Inflammatory macrophage (primary cell): ENCODE data around the gene WARS2.

Experiments used
- DNase-seq, 2 donors: peaks; one replicate each; pipeline ENCODE4 v3.0.0-alpha.2; 2020 to 2022

Gene WARS2

GRCh38 chr1:119081700-119082099 is 58.8 kb downstream of the WARS2 start:
- no peak for DNase-seq

- no peak for DNase-seq
Measured at GRCh38 chr1:119081267-119081666, 59.2 kb downstream of the WARS2 start.

DNA sequence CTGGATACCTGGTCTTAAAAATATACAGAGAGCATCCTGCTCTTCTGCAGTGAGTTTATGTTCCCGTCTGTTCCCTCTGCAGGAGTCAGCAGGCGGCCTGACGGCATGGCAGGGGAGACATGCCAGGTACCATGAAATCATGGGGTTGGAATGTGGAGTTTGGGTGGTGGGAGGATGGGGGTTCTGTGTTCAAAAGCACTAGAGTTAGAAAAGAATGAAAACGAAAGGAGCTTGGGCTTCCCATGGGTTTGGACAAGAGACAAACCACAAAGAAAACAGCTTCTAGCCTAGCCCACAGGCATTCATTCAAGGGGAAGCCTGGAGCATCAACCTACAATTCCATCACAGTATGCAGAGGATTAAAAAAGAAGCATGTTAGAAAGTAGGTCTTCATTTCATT is 59.9 kb downstream of the WARS2 start:
- DNase-seq = no peak

- DNase-seq = no peak
Measured at GRCh38 chr1:119079881-119080280, 60.6 kb downstream of the WARS2 start.

DNA sequence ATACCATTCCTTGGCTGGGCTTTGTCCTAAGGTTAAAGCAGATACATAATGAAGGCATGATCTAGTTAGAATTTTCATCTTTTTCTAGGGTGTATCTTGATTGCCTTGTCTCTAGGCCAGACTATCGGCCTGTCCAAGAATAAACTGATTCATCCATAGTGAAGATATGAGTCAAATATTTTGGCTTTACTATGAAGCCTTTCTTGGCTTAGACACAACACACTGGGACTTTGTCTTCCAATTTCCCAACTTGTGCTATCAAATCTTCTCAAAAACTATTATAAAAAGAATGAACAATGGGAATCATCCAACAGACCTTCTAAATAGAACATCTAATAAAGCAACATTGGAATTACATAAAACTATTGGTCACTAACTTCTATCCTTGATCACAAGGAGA is 64.8 kb downstream of the WARS2 start:
- DNase-seq = no peak

DNA sequence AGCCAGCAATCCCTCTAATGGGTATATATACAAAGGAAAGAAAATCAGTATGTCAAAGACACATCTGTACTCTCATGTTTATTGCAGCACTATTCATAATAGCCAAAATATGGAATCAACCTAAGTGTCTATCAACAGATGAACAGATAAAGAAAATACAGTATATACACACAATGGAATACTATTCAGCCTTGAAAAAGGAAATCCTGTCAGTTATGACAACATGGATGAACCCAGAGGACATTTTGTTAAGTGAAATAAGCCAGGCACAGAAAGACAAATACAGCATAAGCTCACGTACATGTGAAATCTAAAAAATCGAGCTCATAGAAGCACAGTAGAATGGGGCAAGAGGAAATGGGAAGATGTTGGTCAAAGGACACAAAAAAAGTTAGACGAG is 69.1 kb downstream of the WARS2 start:
- DNase-seq = no peak

- no peak for DNase-seq
Measured at GRCh38 chr1:119069682-119070081, 70.8 kb downstream of the WARS2 start.

DNA sequence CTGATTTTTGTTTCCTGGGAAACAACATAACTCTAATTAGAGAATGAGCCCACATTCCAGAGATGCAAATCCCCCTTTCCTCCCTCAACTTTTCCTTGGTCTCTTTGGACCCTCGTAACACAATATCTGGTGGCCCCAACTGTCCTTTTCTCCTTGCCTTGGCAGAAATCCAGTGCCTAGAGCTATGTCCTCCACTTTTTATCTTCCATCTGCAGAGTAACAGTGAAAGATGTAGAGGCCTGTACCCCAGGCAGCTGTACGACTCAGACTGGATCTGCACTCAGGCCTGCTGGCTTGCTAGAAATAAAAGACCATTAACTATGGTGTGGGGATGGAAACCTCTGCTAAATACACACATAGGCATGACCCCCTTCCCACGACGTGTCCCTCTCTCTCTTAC is 72.0 kb downstream of the WARS2 start:
- DNase-seq = no peak

GRCh38 chr1:119061700-119062099 is 78.8 kb downstream of the WARS2 start:
- DNase-seq = no peak

- DNase-seq = no peak
Measured at GRCh38 chr1:119055568-119055967, 84.9 kb downstream of the WARS2 start.

DNA sequence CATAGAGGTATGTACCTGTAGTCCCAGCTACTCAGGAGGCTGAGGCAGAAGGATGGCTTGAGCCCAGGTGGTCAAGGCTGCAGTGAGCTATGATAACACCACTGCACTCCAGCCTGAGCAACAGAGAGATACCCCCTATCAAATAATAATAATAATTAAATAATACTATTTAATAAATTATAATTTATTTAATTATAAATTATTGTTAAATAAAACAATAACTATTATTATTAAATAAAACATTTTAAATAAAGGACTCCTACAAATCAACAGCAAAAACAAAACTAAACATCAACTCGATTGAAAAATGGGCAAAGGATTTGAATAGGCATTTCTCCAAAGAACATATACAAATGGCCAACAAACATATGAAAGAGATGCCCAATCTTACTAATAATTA is 86.5 kb downstream of the WARS2 start:
- DNase-seq = no peak

DNA sequence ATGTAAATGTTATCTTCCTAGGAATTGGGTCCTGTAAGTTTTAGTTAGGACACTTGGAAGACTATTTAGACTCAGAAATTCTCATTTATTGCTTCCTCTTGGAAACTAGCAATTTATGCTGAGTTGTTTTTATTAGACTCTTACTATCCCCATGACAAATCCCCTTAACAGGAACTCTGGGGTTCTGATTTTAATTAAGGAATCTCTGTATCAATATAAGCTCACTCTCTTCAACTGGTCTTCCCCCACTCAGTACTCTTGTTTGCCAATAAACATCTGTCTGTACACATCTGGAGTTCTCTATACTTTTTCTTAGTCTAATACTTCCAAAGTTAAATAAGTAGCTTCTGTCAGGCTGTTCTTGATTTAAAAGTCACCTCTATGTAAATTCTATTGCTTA is 88.2 kb downstream of the WARS2 start:
- no peak for DNase-seq

GRCh38 chr1:119048624-119049404 is 91.6 kb downstream of the WARS2 start:
- DNase-seq = no peak

GRCh38 chr1:119046785-119047438 is 93.5 kb downstream of the WARS2 start:
- no peak for DNase-seq

- no peak for DNase-seq
Measured at GRCh38 chr1:119046429-119046784, 94.0 kb downstream of the WARS2 start.

DNA sequence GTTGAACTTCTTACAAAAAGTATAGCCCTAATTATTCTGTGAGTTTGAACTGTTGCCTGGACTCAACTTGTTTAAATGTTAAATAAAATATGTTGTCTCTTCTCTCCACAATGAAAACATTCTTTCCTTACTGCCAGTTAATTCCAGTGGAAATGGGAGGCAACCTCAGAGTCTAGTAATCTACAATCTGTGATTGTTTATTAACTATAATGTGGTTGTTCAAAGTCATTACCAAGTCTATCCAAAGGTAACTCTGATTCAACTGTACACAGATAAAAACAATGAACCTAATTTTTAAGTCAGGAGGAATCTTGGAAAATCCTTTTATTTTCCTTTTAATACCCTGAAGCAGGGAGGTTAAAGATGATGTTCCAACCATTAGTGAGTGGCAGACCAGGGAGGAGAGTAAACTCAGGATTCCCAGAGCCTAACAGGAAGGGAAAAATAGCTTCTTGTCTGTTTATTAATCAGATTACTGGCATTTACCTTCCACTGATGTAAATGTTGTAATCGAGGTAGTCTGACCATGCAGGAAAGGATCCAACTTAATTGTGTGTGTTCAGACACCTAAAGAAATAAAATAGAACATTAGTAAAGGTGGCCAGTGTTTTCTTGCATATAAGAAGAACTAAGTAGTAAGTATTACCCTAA is 95.2 kb downstream of the WARS2 start:
- no peak for DNase-seq

DNA sequence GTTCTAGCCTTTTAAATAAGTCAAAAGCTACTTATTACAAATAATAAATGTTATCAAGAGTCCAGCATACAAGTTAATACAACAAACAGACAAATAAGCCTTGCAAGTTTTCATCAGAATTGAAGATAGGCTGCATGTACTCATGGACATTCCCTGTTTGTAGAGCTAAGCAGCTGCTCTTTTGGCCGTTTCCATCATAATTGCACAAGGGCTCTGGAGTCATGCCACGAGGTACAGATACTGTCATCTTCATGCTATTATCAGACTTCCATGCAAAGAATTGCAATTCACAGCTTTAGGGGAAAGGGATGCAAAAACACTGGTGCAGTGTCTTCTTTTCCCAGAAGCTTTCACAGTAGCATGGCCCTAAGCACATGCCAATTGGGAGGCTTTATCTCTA is 99.5 kb downstream of the WARS2 start:
- no peak for DNase-seq

GRCh38 chr1:119040489-119040888 is 100.0 kb downstream of the WARS2 start:
- DNase-seq = no peak

GRCh38 chr1:119038363-119038762 is 102.1 kb downstream of the WARS2 start:
- no peak for DNase-seq

- DNase-seq = no peak
Measured at GRCh38 chr1:119034359-119034758, 106.1 kb downstream of the WARS2 start.

DNA sequence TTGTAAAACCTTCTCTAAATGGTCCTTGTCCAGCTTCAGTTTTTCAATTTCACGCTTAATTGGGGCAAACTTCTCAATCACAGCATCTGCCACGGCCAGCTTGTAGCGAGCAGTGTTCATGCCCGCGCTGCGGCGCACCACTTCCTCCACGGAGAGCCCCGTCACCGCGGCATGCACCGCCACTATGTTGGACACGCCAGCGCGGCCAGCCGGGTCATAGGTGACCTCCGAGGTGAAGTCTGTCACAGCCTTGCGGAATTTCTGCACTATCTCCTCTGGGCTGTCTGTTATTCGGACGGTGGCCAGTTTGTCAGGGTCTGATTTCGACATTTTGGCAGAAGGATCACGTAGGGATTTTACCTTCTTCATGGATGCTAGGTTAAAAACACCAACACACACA is 107.5 kb downstream of the WARS2 start:
- DNase-seq = no peak

DNA sequence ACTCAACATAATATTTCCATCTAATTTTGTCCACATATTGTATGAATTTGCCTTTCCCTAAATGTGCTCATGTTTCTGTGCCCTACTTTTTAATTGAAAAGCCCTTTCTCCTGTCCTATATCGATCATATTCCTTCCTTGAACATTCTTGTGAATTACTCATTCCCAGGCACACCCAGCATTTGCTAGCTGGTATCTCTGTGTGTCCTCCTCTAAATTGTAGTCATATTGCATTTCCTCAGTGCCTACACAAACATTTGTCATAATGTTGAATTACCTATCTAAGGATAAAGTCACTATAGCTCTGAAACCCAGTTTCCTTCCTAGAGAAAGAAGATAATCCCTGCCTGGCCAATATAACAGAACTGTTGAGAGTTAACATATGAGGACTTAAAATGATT is 112.7 kb downstream of the WARS2 start:
- DNase-seq = no peak

GRCh38 chr1:119026956-119027355 is 113.5 kb downstream of the WARS2 start:
- DNase-seq = no peak

DNA sequence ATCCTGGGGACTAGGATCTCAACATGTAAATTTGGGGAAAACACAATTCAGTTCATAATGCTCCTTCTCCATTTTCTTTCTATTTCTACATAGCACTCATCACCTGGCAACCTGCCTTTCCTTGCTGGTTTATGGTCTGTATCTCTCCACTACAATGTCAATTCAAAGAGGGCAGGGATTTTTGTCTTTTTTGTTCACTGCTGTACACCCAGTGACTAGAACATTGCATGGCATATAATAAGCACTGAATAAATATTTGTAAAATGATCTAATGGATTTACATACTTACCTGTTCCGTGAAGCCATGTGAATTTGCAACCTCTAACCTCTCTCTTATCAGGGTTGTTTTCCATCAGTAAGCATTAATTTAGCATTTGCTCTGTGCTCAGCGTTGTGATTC is 124.9 kb downstream of the WARS2 start:
- no peak for DNase-seq
